Hepatic stellate cell (primary cell): ENCODE measurements around the gene PSMB2.
"Not testable (repeated sequence)": the region's sequence is repeated elsewhere in the genome, so short reads cannot be mapped to it uniquely, and the experiment has no call there.

ENCODE experiments used
- DNase-seq: peaks from one replicate; pipeline ENCODE4 v3.0.0; 2011; ENCODE audit warnings: low spot score

The PSMB2 gene

DNA sequence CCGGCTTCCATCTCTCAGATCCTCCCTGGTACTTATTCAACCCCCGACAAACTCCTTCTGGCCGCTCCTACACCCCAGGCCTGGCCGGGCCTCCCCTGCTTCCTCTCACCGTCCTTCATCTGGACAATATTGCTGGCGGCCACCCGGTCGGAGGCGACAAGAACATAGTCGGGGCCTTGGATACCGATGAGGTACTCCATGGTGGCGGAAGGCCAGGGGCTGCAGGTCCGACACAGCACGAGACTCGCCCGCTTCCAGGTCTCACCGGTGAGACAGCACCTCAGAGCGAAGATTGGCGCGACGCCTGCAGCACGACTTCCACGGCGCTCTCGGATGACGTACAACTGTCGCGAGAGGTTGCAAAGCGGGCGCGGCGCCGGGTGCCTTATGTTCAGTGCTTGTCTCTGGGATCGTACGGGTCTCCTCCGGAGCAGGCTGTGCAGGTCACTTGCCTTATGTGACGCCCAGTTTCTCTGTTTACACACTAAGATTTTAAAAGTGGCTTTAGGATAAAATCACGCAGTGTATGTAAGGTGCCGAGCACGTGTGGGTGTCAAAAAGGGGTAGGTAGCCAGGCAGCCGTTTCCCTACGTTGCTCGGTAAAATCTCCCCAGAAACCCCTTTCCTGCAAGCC lies at the start of gene PSMB2:
PSMB2 (minus strand) TSS at position 294 of the 634 bp plus-strand sequence; CDS start at position 200, 94 bp downstream.
- peak; percentile 88 for DNase-seq

DNA sequence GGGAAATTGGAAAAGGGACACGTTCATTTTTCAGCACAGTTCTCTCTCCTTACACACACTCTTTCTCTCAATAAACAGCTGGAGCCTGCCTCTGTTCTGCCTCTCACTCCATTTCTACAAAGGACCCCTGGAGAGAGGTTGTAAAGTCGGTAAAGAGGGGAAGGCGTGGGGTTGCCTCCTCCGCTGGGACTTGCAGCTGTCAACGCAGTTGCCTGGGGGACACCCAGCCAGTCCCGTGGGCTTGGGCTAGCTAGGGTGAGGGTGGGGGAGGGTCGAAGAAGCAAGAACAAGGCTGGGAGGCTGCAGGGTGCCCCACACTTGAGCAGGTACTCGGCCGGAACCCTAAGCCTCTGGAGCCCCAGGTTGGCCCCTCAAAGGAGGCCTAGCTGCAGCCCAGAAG lies 49.8 kb upstream of the PSMB2 start:
- DNase-seq = no peak

DNA sequence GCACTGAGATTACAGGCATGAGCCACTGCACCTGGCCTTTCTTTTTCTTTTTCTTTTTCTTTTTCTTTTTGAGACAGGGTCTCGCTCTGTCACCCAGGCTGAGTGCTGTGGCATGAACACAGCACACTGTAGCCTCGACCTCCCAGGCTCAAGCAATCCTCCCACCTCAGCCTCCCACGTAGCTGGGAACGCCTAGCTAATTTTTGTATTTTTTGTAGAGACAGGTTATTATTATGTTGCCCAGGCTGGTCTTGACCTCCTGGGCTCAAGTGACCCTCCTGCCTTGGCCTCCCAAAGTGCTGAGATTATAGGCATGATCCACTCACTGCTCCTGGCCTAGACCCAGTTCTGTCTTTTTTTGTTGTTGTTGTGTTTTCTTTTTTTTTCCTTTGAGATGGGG lies 48.8 kb upstream of the PSMB2 start:
- DNase-seq = not testable (repeated sequence)

DNA sequence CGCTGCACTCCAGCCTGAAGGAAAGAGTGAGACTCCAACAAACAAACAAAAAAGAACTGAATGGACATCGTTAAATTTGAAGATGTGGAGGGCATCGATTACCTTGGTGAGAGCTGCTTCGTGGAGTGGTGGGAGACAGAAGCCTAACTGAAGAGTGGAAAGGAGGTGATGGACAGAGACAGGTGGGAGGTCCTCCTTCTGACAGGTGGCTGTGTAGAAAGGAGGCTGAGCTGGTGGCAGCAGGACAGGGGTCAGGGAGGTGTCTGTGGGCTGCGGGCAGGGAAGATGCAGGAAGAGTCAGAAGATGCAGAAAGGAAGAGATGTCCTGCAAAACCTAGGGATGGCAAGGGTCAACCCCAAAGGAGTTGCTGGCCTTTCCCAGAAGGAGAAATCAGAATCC lies 46.8 kb upstream of the PSMB2 start:
- DNase-seq = no peak

DNA sequence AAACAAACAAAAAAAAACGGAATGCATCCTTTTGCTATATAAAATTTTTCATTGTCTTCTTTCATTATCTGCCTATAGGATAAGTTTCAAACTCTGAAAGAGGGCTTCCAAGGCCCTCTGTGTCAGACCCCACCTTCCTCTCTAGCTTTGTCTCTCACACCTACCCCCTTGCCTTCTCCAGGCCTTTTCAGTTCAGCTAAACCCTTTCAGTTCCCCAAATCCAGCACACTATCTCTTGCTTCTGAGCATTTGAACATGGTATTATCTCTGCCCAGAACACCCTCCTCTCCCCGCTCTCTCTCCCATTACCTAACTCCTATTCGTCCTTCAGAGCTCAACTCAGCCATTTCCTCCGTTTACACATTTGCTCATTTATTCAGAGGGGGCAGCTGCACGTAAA lies 41.7 kb upstream of the PSMB2 start:
- no peak for DNase-seq

DNA sequence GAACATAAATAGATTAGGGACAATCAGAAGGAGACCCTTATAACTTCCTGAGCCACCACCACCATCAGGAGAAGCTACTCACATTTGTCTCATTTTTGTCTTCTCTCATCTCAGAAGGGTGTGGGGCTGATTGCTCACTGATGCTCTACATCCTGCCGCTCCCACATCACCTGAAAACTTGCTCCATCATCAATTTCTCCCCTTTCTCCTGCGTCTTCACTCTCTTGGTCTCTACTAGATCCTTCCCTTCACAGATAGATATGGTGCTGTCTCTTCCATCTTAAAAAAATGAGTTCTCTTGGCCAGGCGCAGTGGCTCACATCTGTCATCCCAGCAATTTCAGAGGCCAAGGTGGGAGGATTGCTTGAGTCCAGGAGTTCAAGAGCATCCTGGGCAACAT lies 38.9 kb upstream of the PSMB2 start:
- DNase-seq = no peak

DNA sequence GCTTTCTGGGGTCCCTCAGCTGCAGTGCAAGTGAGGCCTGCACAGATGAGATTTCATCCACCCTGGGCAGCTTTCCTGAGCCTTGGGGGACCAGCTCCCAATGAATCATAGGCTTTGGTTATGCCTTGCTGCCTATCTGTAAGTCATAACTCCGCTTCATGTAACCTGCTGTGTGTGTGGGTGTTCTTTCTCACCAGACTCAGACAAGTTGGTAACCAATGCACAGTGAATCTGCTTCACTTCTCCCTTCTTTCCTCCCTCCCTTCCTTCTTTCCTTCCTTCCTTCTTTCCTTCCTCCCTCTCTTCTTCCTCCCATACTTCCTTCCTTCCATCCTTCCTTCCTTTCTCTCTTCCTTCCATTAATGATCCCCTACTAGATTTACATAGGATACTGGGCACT lies 34.4 kb upstream of the PSMB2 start:
- no peak for DNase-seq

DNA sequence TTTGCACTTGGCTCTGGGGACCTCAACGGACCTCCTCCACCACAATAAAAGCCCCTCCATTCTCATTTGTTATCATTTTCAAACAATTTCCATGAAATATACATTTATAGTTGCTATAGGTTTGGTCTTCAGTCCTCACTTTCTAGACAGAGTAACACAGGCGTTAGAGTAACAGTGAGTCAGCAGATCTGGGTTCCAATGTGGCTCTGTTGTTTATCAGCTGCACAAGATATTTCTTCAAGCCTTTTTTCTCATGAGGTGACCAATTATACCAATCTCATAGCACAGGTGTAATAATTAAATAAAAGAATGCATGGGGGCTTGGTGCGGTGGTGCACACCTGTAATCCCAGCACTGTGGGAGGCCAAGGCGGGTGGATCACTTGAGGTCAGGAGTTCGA lies 32.8 kb upstream of the PSMB2 start:
- DNase-seq = no peak

DNA sequence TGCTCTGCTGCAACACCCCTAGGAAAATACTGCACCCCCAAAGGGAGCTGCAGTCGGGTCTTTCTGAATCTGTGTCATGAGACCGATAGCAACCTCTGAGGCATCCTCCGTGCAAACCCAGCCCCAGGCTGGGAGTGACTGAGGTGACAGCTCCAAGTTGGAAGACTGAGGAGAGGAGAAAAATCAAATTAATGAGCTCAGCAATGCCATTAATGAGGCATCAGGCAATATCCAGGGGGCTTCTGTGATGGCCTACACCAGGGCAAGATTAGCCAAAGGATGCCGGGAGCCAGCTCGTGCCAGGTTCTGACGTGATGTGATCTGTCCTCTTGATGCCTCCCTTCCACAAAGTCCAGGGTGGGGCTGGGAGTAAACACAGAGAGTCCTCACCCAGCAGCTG lies 30.8 kb upstream of the PSMB2 start:
- DNase-seq = no peak

DNA sequence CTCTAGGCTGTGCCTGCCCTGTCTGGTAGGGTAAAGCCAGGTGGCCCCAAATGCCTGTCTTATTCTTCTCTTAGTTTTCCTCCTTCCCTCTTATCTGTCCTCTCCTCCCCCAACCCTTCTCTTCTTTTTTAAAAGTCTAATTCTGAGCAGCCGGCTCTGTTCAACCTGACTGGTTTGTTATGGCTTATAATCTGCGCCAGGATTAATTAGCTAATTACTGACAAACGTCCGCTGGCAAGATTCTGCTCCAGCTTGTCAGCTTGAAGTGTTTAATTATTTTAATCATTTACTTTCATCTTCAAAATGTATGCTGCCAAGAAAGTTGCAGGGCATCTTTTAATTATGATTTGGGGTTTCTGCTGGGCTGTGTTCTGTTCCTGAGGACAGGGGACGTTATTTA lies 27.2 kb upstream of the PSMB2 start:
- DNase-seq = no peak

DNA sequence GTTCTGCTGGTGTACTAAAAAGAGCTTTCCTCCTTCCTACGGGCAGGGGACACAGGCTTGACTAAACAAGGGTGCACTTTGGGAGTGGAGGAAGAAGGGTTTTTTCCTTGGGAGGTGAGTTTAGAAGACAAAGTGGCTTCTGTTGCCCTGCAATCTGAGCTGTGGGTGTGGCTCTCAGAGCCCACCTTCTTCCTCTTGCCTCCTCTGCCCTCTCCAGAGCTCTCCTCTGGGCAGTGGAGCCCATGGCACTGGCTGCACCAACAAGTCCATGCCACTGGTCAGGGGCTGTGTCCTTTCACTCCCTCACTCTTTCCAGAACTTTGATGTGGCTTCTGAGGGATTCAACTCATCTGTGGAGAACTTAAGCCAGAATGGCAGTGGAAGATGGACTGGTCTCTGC lies 25.6 kb upstream of the PSMB2 start:
- DNase-seq = no peak

DNA sequence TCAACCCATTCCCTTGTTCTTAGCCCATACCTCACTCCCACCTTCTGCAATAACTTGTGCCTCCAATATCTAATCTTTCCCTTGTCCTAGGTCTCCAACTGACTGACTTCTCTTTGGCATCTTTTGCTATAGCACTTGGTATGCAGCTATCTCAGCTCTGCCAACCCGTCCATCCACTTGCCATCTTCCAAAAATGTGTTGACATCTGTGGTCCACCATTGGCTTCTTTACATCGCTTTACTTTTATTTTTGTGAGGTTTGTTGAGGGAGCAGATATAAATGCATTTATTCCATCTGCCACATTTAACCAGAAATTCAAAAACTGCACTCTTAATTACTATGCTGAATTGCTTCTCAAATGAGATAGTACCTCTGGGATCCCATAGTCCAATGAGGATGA lies 24.9 kb upstream of the PSMB2 start:
- no peak for DNase-seq

DNA sequence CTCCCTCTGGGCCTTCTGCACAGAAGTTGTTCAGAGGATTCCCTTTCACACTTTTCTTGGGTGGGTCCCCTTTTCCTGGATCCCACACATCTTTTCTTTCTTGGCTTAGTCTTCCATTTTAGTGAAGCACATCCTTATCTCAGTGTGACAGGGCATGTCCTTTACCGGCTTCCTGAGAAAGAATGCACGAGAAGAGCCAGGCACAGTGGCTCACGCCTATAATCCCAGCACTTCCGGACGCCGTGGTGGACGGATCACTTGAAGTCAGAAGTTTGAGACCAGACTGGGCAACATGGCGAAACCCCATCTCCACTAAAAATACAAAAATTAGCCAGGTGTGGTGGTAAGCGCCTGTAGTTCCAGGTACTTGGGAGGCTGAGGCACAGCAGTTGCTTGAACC lies 22.1 kb upstream of the PSMB2 start:
- no peak for DNase-seq

DNA sequence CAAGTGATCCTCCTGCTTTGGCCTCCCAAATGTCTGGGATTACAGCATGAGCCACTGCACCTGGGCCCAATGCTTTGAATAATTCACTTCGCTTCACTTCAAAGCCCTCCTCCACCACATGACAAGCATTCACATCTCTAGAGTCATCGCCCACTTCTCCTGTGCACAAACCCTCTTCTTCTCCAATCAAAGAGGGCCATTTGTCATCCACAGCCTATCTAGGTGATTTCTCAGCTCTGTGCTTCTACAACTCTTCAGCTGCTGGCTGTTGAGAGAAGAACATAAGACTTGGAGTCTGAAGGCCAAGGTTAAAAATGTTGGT lies 20.1 kb upstream of the PSMB2 start:
- DNase-seq = no peak

DNA sequence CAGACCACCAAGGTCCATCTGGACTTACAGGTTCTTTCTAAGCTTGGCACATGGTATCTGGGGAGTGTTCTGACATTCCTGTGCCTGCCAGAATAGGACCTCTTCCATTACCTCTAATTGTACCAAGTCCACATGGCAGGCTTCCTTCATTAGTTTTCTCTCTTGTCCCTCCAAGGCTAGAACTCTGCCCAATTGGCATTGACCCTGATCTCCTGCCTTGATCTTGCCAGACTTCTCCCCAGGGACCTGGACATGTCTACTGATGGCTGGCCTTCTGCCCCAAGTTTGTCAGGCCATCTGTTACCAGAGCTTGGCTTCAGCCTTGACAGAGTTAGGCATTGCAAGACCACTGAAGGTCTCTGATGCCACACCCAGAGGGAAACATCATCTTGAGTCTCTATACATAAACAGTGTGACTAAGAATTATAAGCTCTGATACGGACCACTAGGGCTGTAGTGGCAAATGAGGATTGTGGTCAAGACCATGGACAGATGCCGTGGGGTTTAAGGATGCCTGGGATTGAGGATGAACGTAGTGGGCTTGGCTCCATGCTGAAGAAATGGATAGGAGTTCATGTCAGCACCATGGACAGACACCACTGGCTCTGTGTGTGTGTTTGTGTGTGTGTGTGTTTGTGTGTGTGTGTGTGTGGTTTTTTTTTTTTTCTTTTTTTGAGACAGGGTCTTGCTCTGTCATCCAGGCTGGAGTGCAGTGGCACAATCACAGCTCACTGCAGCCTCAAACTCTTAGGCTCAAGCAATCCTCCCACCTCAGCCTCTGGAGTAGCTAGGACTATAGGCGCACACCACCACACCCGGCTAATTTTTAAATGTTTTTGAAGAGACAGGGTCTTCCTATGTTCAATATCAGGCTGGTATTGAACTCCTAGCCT lies 19.5 kb upstream of the PSMB2 start:
- peak; percentile 12 for DNase-seq

DNA sequence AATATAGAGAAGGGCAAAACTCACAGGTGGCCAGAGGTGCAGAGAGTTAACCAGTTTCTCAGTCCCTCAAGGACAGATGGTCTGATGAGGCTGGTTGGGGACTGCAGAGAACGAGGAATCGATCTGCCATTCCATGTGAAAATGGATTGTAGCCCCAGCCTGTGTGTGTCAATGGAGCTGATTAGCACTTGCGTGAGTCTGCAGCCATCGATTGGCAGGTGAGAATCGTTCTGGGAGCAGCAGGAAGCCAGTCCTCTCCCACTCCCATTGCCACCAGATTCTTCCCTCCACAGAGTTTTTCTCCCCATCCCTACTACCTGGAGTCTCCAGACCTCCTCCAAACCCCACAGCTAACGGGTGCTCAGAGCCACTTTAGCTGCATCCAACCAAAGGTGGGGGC lies 18.3 kb upstream of the PSMB2 start:
- no peak for DNase-seq

DNA sequence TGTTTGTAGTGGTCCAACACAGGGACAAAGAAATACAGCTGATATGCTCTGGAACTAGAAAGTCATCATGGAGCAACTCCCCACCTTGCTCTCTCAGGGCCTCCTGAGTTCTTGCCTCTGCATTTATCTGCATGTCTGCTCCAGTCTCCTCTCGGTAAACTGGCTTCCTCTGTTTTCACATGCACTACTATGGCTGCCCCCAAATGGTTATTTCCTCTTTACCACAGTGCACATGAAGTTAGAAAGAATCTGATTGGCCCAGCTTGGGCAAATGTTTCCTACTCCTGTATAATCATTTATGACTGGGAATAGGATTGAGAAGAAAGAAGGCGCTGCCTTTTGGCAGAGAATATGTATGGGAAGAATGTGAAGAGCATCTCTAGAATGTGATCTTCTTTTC lies 16.5 kb upstream of the PSMB2 start:
- DNase-seq = no peak

DNA sequence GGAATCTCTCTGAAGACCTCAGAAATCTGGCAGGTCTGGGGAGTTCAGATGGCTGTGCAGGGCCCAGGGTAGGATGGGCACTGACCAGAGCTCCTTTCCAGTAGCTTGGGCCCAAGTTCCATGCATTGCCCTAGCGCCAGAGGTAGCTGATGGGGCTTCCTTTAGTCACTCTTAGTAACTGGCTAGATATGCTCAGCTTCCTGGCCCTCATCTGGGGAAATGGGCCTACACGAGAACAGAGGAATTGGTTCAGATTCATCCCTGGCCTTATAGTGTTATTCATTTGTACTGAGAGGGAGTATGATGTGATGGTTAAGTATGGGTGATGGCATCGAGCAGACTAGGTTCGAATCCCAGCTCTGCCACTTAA lies 15.5 kb upstream of the PSMB2 start:
- DNase-seq = no peak

DNA sequence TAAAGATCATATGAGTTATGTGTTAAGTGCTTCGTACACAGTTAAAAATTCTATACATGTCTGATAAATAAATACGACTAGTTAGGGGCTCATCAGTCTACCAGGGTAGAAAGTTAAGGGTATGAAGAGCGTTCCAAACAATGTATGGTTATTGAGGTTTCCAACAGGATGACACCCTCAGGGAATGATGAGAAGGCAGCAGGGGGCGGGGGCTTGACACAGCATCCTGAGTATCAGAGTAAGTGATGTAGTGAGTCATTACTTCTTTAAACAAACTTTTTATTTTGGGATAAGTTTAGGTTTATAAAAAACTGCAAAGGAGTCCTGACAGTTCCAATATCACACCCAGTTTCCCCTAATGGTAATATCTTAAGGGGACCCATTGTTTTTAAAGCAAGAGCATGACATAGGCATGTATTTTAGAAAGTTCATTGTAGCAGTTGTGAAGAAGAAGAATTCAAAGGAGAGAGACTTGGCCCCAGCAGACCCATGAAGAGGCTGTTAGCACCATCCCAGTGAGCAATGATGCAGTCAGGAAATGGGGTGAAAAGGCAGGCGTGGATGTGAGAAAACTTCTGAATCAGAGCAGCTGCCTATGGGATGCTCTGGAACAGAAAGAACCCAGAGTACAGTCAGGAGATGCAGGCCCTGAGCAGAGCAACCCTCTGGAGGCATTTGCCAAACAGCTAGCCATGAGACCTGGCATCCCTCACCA lies 15.0 kb upstream of the PSMB2 start:
- DNase-seq = peak; percentile 16

DNA sequence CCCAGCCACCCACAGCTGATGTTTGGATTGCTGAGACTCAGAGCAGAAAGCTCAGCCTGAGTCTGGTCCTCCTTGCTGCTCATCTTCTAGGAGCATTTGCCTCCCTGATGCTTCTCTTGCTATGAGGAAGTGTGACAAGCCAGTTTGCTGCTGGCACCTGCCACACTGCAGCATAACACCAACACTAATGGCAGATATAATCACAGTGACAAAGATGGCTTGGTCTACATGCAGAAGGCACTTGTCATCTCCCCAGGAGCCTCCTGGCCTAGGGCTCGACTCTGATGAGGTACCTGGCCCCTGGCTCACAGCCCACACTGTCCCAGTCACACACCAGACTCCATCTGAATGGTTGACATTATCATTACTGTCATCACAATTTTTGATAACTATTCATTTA lies 13.9 kb upstream of the PSMB2 start:
- no peak for DNase-seq

DNA sequence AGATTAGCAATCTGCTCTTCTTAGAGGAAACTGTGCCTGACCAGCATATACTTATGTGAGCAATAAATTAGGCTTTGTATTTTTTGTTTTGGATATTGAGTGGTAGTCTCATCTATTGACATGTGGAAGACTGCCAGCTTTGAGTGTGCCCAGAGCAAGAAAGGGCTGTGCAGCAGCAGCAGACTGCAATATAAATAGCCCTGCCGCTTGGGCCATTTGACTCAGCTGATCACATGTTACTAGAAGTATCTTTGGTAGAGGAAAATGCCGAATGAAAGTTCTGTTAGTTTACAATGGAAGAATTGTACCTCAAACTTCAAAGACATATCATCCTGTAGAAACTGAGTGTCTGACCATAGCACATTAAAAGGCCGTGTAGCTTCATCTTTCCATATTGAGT lies 9.1 kb upstream of the PSMB2 start:
- no peak for DNase-seq

DNA sequence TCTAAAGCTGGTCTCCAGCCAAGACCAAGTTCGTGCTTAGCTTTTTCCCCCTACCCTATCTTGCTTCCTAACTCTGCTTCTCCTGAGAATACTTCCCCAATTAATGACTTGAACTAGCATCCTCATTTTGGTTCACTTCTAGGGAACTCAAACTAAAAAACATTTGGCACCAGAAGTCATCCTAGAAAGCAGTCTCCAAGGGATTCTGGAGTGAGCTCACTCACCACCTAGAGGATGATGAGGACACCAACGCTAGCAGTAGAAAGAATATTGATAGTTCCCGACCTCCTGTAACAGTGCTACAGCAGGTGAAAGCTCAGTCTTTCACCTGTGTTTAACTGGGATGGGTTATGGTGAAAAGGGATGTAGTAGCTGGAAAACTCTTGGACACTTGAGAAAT lies 4.7 kb upstream of the PSMB2 start:
- DNase-seq = peak; percentile 24

DNA sequence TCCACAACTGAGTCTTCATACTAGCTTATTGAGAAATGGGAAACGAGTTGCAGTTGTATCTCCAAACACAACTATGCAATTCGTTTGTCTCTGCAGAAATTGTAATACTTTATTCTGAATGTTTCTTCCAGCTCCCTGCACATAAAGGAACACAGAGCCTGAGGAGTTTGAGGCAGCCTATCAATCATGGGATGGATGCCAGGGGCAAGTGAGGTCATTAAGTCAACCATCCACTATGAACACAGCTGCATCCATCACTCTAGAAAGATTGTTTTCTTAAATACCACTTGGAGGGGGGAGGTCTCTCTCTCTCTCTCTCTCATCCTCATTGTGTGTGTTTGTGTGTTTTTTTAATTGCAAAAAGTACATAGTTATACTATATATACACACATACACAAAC lies 2.9 kb upstream of the PSMB2 start:
- no peak for DNase-seq
